Liver (tissue), 9 donors: Measurements from ENCODE around the gene RHOD. TPM values are rescaled to one million over a fixed set of nuclear protein-coding genes. Genes with fewer than 3 reads are reported as not detected.
A peak's percentile ranks its signal among the peaks of the same experiment; 100 is the strongest.

Source experiments
- DNase-seq: peaks from one replicate; pipeline ENCODE4 v3.0.0-alpha.2; 2017; ENCODE audit warnings: low spot score
- H3K27ac ChIP-seq, 2 donors: one replicate each; pipeline ENCODE4 v1.7.0; 2013; ENCODE audit warnings: inconsistent platforms in 2 of 2, low read length in 2 of 2, control low read depth in 1 of 2, low read depth in 1 of 2, mild to moderate bottlenecking in 1 of 2
- H3K27me3 ChIP-seq, 4 donors: one replicate each; pipeline versions ENCODE4 v1.6.1 to v1.7.0; 2013; ENCODE audit warnings: low read length in 3 of 4, inconsistent platforms in 1 of 4, mild to moderate bottlenecking in 1 of 4, moderate library complexity in 1 of 4; ENCODE audit not compliant: control insufficient read depth in 4 of 4, insufficient read depth in 4 of 4
- H3K36me3 ChIP-seq, 4 donors: one replicate each; pipeline versions ENCODE4 v1.6.1 to v1.7.0; 2013; ENCODE audit warnings: low read length in 3 of 4, mild to moderate bottlenecking in 3 of 4, low read depth in 1 of 4, moderate library complexity in 1 of 4; ENCODE audit not compliant: control insufficient read depth in 4 of 4, insufficient read depth in 3 of 4
- H3K4me1 ChIP-seq, 4 donors: one replicate each; pipeline versions ENCODE4 v1.6.1 to v1.7.0; 2013; ENCODE audit warnings: low read length in 3 of 4, mild to moderate bottlenecking in 3 of 4, moderate library complexity in 1 of 4; ENCODE audit not compliant: control insufficient read depth in 4 of 4, insufficient read depth in 4 of 4
- H3K4me3 ChIP-seq, 3 donors: one replicate each; pipeline versions ENCODE4 v1.6.1 to v1.7.0; 2013; ENCODE audit warnings: low read length in 3 of 3, control low read depth in 1 of 3, low read depth in 1 of 3, mild to moderate bottlenecking in 1 of 3
- H3K9ac ChIP-seq, 2 donors: one replicate each; pipeline ENCODE4 v1.7.0; 2013; ENCODE audit warnings: low read length in 2 of 2, mild to moderate bottlenecking in 2 of 2, moderate library complexity in 2 of 2, control low read depth in 1 of 2, low read depth in 1 of 2
- H3K9me3 ChIP-seq, 4 donors: one replicate each; pipeline versions ENCODE4 v1.6.1 to v1.7.0; 2013; ENCODE audit warnings: low read length in 3 of 4; ENCODE audit not compliant: control insufficient read depth in 4 of 4
- EGR1 ChIP-seq, 2 donors: IDR thresholded peaks; 2 replicates each; pipeline ENCODE4 v1.6.1; 2016 to 2018; ENCODE audit warnings: antibody characterized with exemption in 2 of 2, low read depth in 2 of 2
- FOXA1 ChIP-seq: IDR thresholded peaks from 2 replicates; pipeline ENCODE4 v1.6.1; 2016; ENCODE audit warnings: antibody characterized with exemption
- FOXA2 ChIP-seq: IDR thresholded peaks from 2 replicates; pipeline ENCODE4 v1.6.1; 2016; ENCODE audit warnings: antibody characterized with exemption
- GABPA ChIP-seq, 2 donors: IDR thresholded peaks in 1 of 2; conservative IDR thresholded peaks in 1 of 2; 2 replicates each; pipeline ENCODE4 v1.6.1; 2016; ENCODE audit warnings: antibody characterized with exemption in 2 of 2, mild to moderate bottlenecking in 1 of 2, moderate library complexity in 1 of 2
- HNF4A ChIP-seq, 2 donors: conservative IDR thresholded peaks; 2 replicates each; pipeline ENCODE4 v1.6.1; 2016; ENCODE audit warnings: antibody characterized with exemption in 2 of 2, mild to moderate bottlenecking in 2 of 2
- HNF4G ChIP-seq: IDR thresholded peaks from 2 replicates; pipeline ENCODE4 v1.6.1; 2016; ENCODE audit warnings: antibody characterized with exemption
- JUND ChIP-seq, 2 donors: IDR thresholded peaks; 2 replicates each; pipeline ENCODE4 v1.6.1; 2016; ENCODE audit warnings: antibody characterized with exemption in 2 of 2
- NR2F2 ChIP-seq: IDR thresholded peaks from 2 replicates; pipeline ENCODE4 v1.6.1; 2016; ENCODE audit warnings: antibody characterized with exemption
- RAD21 ChIP-seq, 2 donors: IDR thresholded peaks; 2 replicates each; pipeline ENCODE4 v1.6.1; 2016; ENCODE audit warnings: antibody characterized with exemption in 2 of 2, mild to moderate bottlenecking in 2 of 2
- RXRA ChIP-seq, 2 donors: IDR thresholded peaks; 2 replicates each; pipeline ENCODE4 v1.6.1; 2017 to 2018; ENCODE audit warnings: antibody characterized with exemption in 2 of 2, mild to moderate bottlenecking in 1 of 2
- SP1 ChIP-seq: IDR thresholded peaks from 2 replicates; pipeline ENCODE4 v1.6.1; 2018; ENCODE audit warnings: antibody characterized with exemption, mild to moderate bottlenecking
- TAF1 ChIP-seq: conservative IDR thresholded peaks from 2 replicates; pipeline ENCODE4 v1.6.1; 2016; ENCODE audit warnings: antibody characterized with exemption, mild to moderate bottlenecking
- YY1 ChIP-seq: IDR thresholded peaks from 2 replicates; pipeline ENCODE4 v1.6.1; 2016; ENCODE audit warnings: antibody characterized with exemption, mild to moderate bottlenecking
- WGBS: extraction: QIAGEN DNeasy Blood & Tissue Kit; methylation state at CpG from one replicate; pipeline ENCODE4 v1.1.7; 2013; 5-methylcytosine and 5-hydroxymethylcytosine counted together
- polyA plus RNA-seq, 2 donors: library from polyadenylated mRNA; stranded (reverse) in 1 of 2; unstranded in 1 of 2; fragments of 200-250 nt in 1 of 2; fragments of >200 nt in 1 of 2; fragmentation: Nextera tagmentation in 1 of 2; extraction: Ambion mirVana in 1 of 2; gene quantifications; one replicate each; pipeline versions ENCODE4 v1.2.1 to v1.2.3, GENCODE V29; 2013 to 2015
- total RNA-seq, 2 donors: library from RNA; depleted of rRNA; stranded (reverse); fragments of >200 nt; gene quantifications; one replicate each; pipeline ENCODE4 v1.2.3, GENCODE V29; 2014
- TF ChIP-seq, protein P1 (sequence below): IDR thresholded peaks from 2 replicates; pipeline ENCODE4 v1.6.1; 2016; ENCODE audit warnings: antibody characterized with exemption
- TF ChIP-seq, protein P2 (sequence below): IDR thresholded peaks from 2 replicates; pipeline ENCODE4 v1.6.1; 2016; ENCODE audit warnings: antibody characterized with exemption
- TF ChIP-seq, protein P3 (sequence below): IDR thresholded peaks from 2 replicates; pipeline ENCODE4 v1.6.1; 2016; ENCODE audit warnings: antibody characterized with exemption
- TF ChIP-seq, protein P4 (sequence below): fragments of 150-350 bp; IDR thresholded peaks from 2 replicates; pipeline ENCODE4 v1.5.1; 2017; ENCODE audit warnings: improper control_type of control experiment, low read depth, low read length; ENCODE audit not compliant: missing input control
- donor health status: healthy.
- donor health status: healthy.
- donor health status: healthy.
- donor health status: healthy.
- donor health status: healthy.

The RHOD gene
- total and polyA plus RNA-seq, 4 donors = 7.8 to 50.7 (median 33.2) TPM

DNA sequence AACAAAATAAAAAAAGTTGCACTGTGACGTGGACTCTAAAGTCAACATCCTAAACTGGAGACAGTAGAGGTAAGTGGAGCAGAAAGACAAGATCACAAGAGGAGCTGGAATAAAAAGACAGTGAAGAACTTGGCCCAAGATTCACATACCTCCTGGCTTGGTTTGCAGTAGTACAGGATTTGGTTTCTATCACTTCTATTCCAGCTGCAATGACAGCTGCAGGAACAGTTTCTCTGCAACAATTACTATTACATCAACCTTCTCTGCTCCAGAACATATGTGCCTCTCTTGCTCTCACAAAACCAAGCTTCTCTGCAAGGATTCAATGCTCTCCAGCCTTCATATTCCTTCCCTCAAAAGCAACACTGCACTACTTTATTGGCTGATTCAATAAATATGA lies 54.6 kb downstream of the RHOD start (continued):
- TF ChIP-seq, protein P1, sequence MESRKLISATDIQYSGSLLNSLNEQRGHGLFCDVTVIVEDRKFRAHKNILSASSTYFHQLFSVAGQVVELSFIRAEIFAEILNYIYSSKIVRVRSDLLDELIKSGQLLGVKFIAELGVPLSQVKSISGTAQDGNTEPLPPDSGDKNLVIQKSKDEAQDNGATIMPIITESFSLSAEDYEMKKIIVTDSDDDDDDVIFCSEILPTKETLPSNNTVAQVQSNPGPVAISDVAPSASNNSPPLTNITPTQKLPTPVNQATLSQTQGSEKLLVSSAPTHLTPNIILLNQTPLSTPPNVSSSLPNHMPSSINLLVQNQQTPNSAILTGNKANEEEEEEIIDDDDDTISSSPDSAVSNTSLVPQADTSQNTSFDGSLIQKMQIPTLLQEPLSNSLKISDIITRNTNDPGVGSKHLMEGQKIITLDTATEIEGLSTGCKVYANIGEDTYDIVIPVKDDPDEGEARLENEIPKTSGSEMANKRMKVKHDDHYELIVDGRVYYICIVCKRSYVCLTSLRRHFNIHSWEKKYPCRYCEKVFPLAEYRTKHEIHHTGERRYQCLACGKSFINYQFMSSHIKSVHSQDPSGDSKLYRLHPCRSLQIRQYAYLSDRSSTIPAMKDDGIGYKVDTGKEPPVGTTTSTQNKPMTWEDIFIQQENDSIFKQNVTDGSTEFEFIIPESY = no peak
- no peak for TF ChIP-seq RXRA (IDR thresholded peaks at IDR 0.05)
- TF ChIP-seq, protein P2, sequence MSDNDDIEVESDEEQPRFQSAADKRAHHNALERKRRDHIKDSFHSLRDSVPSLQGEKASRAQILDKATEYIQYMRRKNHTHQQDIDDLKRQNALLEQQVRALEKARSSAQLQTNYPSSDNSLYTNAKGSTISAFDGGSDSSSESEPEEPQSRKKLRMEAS = no peak
- TF ChIP-seq HNF4A (conservative IDR thresholded peaks at IDR 0.05) = no peak
- no peak for TF ChIP-seq JUND (IDR thresholded peaks at IDR 0.05)
- no peak for TF ChIP-seq NR2F2
- TF ChIP-seq HNF4G = no peak
- TF ChIP-seq, protein P3, sequence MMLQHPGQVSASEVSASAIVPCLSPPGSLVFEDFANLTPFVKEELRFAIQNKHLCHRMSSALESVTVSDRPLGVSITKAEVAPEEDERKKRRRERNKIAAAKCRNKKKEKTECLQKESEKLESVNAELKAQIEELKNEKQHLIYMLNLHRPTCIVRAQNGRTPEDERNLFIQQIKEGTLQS = no peak
- TF ChIP-seq GABPA (IDR thresholded peaks at IDR 0.05 in 1 of 2, conservative IDR thresholded peaks at IDR 0.05 in 1 of 2) = no peak
- no peak for TF ChIP-seq FOXA2
- TF ChIP-seq RAD21 (IDR thresholded peaks at IDR 0.05) = no peak

DNA sequence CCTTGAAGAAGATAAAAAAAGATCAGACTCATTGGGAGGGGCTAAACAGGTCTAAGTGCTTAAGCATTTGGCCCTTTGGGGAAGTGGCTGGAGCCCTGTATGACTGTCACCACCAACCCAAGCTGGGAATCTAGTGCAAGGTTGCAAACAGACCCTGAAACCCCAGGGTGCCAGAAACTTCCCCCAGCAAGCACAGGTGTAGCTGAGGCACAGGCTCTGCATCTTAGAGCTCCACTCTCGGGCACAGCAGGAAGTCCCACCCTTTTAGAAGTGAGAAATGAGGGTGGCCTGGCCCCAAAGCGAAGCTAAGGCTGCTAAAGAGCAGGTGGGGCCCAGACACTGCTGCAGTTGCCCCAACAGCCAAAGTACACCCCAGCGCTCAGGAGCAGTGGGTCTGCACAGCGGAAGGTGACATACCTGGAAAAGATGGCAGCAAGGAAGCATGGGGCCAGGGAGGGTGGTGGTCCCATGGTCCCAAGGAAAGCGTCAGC lies 56.6 kb downstream of the RHOD start:
- H3K9ac ChIP-seq = no peak overlapping the region
- no peak overlapping the region for H3K27ac ChIP-seq
- WGBS = 90% methylated on average over 5 of the region's 5 CpGs
- no peaks in the 10 kb centered on the region for H3K9me3 ChIP-seq
- H3K4me1 ChIP-seq = peaks cover 3 to 17% (median 7%) of the 10 kb centered on the region in 4 donors
- TF ChIP-seq, protein P1 = no peak
- TF ChIP-seq HNF4A (conservative IDR thresholded peaks at IDR 0.05) (no peak), NR2F2 (no peak)
- H3K27me3 ChIP-seq = no peaks in the 10 kb centered on the region
- H3K4me3 ChIP-seq = no peak overlapping the region
- no peak for DNase-seq
- no peaks in the 10 kb centered on the region for H3K36me3 ChIP-seq

DNA sequence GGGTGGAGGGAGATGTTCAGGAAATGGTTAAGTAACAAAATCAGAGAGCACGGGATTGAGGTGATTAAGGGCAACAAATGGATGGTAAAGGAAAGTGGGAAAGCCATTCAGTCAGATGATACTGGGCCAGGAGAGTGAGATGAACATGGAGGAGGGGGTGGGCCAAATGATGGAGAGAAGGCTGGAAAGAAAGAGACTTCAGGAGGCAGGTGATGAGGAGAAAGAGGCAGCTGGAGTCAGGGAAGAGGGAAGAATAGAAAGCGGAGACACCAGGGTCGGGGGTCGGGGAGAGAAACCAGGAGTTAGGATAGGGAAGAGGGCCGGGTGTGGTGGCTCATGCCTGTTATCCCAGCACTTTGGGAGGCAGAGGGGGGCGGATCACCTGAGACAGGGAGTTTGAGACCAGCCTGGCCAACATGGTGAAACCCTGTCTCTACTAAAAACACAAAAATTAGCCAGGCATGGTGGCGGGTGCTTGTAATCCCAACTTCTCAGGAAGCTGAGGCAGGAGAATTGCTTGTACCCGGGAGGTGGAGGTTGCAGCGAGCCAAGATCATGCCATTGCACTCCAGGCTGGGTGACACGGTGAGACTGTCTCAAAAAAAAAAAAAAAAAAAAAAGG lies 57.7 kb downstream of the RHOD start:
- 68% methylated on average over 10 of the region's 10 CpGs for WGBS
- H3K9me3 ChIP-seq = no peaks in the 10 kb centered on the region
- H3K4me3 ChIP-seq = no peak overlapping the region
- no peaks in the 10 kb centered on the region for H3K27me3 ChIP-seq
- H3K9ac ChIP-seq = no peak overlapping the region
- peaks cover 3 to 17% (median 8%) of the 10 kb centered on the region in 4 donors for H3K4me1 ChIP-seq
- peak overlapping the region; percentile 47 to 82 for H3K27ac ChIP-seq
- DNase-seq = no peak
- H3K36me3 ChIP-seq = no peaks in the 10 kb centered on the region
- TF ChIP-seq TAF1 (no peak), FOXA1 (no peak), SP1 (no peak), RXRA (IDR thresholded peaks at IDR 0.05) (no peak), NR2F2 (no peak), RAD21 (IDR thresholded peaks at IDR 0.05) (no peak), EGR1 (IDR thresholded peaks at IDR 0.05; ENCODE audit: low read depth in 2 of 2) (no peak), HNF4A (conservative IDR thresholded peaks at IDR 0.05) (no peak), JUND (IDR thresholded peaks at IDR 0.05) (no peak), YY1 (no peak), GABPA (IDR thresholded peaks at IDR 0.05 in 1 of 2, conservative IDR thresholded peaks at IDR 0.05 in 1 of 2) (no peak), FOXA2 (no peak), HNF4G (no peak)
- TF ChIP-seq, protein P2 = no peak
- TF ChIP-seq, protein P1 = no peak
- TF ChIP-seq, protein P4, sequence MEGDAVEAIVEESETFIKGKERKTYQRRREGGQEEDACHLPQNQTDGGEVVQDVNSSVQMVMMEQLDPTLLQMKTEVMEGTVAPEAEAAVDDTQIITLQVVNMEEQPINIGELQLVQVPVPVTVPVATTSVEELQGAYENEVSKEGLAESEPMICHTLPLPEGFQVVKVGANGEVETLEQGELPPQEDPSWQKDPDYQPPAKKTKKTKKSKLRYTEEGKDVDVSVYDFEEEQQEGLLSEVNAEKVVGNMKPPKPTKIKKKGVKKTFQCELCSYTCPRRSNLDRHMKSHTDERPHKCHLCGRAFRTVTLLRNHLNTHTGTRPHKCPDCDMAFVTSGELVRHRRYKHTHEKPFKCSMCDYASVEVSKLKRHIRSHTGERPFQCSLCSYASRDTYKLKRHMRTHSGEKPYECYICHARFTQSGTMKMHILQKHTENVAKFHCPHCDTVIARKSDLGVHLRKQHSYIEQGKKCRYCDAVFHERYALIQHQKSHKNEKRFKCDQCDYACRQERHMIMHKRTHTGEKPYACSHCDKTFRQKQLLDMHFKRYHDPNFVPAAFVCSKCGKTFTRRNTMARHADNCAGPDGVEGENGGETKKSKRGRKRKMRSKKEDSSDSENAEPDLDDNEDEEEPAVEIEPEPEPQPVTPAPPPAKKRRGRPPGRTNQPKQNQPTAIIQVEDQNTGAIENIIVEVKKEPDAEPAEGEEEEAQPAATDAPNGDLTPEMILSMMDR = no peak
- TF ChIP-seq, protein P3 = no peak
